Measurements from ENCODE around the gene ANO8.

Gene ANO8

GRCh38 chr19:17348700-17349099, 14.0 kb upstream of the ANO8 start:
- DNase-seq, result peak in 3 of 56 donors; percentile 10 to 22 (median 18)

- DNase-seq, result no peak
Observed at GRCh38 chr19:17347877-17348276, 13.2 kb upstream of the ANO8 start.

DNA sequence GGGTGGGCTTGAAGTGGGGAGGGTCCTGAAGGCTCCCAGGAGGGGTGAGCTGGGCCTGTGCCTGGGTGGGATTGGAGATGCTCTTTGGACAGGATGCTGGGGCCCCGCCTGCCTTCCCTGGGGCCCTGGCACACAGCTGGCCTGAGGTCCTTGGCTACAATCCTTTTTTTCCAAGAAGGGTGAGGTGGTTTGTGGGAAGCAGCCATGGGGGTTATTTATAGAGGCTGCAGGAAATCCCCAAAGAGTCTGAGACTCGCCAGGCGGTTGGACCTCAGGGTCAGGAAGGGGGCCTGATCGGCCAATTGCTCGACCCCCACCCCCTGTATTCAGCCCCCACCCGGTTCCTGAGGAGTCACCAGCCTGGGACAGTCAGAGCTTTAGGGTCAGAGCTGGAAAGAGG, 12.7 kb upstream of the ANO8 start:
- no peak for DNase-seq

DNA sequence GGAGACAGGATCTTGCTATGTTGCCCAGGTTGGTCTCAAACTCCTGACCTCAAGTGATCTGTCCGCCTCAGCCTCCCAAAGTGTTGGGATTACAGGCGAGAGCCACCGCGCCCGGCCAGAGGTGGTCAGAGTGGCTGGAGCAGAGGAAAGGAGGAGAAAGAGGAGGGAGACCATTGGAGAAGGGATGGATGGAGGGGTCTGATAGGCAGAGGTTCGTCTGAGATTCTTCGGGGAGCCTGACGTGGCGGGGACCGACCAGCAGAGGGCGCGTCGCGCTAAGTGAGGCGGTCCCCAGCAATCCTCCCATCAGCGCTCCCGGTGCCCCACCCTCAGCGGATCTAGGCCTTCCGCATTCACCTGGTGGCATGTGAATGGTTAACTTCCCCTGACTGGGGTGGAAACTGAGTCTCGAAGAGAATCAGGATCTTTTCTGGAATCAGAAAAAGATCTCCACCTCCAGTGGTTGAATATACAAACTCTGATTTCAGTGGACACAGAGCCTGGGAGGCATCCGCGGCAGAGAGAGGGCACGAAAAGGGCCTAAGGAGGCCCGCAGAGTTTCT, 11.5 kb upstream of the ANO8 start:
- peak in 40 of 56 donors; percentile 10 to 79 (median 40) for DNase-seq

- DNase-seq, result no peak
Observed at GRCh38 chr19:17341845-17342244, 7.2 kb upstream of the ANO8 start.

DNA sequence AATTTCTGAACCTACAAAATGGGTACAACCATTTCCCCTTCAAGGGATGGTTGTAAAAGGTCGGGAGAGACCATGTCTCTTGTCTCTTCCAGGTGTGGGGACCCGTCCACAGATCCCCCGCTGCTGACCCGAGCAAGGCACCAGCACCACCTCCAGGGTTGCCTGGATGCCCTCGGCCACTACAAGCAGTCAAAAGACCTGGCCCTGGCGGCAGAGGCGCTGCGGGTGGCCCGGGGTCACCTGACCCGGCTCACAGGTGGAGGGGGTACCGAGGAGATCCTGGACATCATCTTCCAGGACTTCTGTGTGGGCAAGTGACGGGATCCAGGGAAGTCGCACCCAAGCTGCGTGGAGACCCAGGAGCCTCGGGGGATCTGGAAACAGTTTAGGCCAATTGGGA, 6.7 kb upstream of the ANO8 start:
- no peak for DNase-seq

DNA sequence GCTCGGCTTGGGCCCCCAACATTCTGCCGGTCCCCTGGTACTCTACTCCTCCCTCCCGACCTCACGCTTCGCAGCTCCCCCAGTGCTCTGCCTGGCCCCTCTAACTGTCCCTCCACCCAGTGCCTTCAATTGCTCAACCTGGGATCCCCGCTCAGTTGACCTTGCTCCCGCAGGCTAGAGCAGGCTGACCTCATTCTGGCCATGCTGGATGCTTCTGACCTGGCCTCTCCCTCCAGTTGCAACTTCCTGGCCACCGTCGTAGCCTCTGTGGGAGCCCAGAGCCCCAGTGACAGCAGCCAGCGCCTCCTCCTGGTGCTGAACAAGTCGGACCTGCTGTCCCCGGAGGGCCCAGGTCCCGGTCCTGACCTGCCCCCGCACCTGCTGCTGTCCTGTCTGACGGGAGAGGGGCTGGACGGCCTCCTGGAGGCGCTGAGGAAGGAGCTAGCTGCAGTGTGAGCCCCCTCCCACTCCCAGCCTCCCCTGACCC, 6.3 kb upstream of the ANO8 start:
- DNase-seq, result no peak

GRCh38 chr19:17340302-17340870, 5.7 kb upstream of the ANO8 start:
- no peak for DNase-seq

GRCh38 chr19:17339088-17339741, 4.6 kb upstream of the ANO8 start:
- no peak for DNase-seq

DNA sequence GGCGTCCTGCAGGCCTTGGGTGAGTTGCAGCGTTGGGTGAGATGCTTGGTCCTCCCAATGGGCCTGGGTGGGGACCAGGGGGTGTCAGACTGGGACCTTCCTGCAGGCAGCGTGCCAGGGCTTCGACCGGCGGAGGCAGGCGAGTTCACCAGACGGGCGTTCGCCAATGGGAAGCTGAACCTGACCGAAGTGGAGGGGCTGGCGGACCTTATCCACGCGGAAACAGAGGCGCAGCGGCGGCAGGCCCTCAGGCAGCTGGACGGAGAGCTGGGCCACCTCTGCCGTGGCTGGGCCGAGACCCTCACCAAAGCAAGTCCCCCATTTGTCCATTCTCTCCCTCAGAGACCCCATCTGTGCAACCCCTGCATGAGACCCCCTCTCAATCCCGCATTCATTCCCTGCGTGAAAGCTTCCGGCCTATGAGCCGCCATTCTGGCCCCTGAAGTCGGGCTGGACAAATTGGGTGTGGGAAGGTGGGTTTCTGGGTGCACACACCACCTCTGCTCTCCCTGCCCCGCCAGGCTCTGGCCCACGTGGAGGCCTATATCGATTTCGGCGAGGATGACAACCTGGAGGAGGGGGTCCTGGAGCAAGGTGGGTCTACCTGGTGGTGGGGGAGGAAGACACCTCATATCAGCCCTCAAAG, 3.9 kb upstream of the ANO8 start:
- DNase-seq, result no peak

DNA sequence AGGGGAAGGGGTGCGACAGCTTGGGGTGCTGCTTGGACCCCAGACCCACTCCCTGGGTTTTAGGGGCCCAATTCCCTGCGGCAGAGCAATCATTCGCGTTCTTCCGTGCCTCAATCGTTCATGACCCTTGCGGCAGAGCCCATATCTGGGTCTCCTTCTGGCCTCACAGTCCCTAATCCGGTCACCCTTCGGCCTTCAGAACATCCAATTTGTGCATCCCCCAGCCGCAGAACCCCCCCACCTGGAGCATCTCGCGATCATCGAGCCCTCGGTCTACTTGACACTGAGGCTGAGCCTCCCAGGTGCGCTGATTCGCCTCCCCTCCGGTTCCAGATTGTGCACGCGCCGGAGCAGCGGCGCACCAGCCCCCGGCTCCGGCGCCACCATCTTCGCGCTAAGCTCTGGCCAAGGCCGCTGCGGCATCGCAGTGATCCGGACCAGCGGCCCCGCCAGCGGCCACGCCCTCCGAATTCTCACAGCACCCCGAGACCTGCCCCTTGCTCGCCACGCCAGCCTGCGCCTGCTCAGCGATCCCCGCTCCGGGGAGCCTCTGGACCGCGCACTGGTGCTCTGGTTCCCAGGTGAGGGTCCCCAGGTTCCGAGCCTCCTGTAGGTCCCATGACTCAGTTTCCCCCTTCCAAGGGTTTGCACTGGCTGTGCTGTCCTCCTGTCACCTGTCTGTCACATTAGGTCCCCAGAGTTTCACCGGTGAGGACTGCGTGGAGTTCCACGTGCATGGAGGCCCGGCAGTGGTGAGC, 3.2 kb upstream of the ANO8 start:
- no peak for DNase-seq

- peak; percentile 32 to 99 (median 94) for DNase-seq
Observed at GRCh38 chr19:17336872-17337674, 2.4 kb upstream of the ANO8 start, which contains the start of gene GTPBP3. GTPBP3 (plus strand) TSS chr19:17337553; CDS start chr19:17337612, 59 bp downstream.

DNA sequence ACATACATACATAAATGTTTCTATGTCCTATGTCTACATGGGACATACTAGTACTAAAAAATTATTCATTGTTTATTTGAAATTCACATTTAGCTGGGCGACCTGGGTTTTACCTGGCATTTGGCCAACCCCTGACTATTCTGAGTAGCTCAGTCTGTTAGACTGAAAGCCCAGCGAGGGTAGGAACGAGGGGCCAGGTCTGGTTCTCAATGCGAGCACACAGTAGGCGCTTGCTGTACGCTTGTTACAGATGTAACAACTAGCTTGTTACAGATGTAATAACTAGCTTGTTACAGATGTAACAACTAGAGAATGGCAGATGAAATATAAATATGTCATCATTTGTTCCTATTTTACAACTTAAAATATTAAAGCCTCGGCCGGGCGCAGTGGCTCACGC, 920 bp upstream of the ANO8 start:
- peak in 1 of 56 donors; percentile 26 for DNase-seq

GRCh38 chr19:17333611-17334413, 843 bp downstream of the ANO8 start:
- peak in 15 of 56 donors; percentile 15 to 49 (median 30) for DNase-seq

GRCh38 chr19:17332677-17333581, 1.7 kb downstream of the ANO8 start:
- DNase-seq, result peak in 29 of 56 donors; percentile 6 to 83 (median 41)

- DNase-seq, result no peak
Observed at GRCh38 chr19:17332360-17332676, 2.3 kb downstream of the ANO8 start.

DNA sequence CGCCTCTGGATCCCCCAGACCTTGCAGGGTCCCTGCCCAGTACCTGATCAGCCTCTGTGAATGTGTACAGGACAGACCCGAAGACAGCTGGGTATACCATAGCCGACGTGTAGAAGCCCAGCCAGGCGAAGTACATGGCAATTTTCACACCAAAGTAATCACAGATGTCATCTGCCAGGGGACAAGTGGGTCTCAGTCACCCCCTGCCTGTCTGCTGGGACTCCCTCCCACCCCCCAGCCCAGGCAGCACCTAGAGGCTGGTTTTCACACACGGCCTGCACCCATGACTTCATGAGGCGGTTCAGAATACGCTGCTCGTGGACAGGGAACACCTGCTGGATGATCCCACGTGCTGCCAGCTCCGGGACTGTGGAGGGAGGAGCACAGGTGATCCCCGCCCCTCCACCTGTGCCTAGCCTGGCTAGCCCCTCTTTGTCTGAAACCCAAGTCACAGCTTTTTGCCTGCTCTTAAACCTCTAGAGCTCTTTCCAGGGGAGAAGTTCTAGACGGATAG, 3.6 kb downstream of the ANO8 start:
- DNase-seq, result no peak

DNA sequence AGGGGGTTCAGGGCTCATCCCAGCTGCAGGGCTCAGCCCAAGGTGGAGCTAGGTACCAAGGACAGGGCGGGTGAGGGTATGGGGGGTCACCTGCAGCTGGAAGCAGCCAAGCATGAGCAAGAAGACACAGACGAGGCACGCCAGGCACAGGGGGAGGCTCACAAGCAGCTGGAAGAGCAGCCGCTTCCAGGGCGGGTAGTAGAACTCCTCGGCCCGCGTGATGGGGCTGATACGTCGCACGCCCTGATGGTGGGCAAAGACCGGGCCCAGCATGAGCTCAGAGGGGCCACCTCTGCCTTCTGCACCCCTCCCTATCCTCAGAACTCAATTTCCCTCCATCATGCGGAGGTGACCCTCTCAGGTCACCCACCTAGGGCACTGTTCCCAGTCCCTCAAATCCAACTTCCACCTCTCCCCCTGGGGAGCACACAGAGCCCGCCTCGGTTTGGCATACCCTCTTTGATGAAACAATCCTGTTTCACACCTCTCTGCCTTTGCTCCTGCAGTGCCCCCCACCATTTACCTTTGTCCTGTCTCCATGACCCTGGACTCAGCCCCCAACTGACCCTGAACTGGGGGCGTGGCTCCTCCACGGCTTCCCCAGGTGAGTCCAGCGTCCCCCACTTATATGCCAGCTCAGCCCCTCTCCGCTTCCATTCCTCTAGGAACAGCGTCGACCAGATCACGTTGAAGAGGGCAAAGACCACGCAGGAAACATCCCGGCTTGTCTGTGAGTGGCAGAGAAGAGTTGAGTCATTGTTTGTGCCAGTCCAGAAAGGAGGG, 4.2 kb downstream of the ANO8 start:
- DNase-seq, result no peak

All from amygdala (tissue), 56 donors.